CD4-positive, alpha-beta T cell (primary cell): ENCODE measurements around the gene SLC22A12. TPM values are rescaled to one million over a fixed set of nuclear protein-coding genes. Genes with fewer than 3 reads are reported as not detected.

Experiments used
- ATAC-seq: fragments of 200-7000 bp; cut with Tn5 transposase; one replicate; pipeline ENCODE4 v1.10.0; 2022; ENCODE audit warnings: mild to moderate bottlenecking; ENCODE audit not compliant: poor library complexity
- CTCF ChIA-PET: fragments of 350-600 bp; sonication (Branson Sonifier 250); formaldehyde crosslinking; loops from one replicate; lab custom pipeline; 2021; ENCODE audit warnings: antibody characterized with exemption, inconsistent platforms; lab: Charles Lee
- POLR2A ChIA-PET: fragments of 350-600 bp; sonication (Branson Sonifier 250); formaldehyde crosslinking; loops from one replicate; lab custom pipeline; 2021; ENCODE audit warnings: antibody characterized with exemption, inconsistent platforms; lab: Charles Lee
- DNase-seq, 14 experiments: peaks; one replicate each; pipeline ENCODE4 v3.0.0-alpha.2; 2013 to 2020; ENCODE audit warnings: mixed read lengths in 2 of 14
- H3K27ac ChIP-seq, 2 donors: one replicate each; pipeline versions ENCODE4 v1.5.1 to v1.7.0; 2013; ENCODE audit warnings: low read length in 2 of 2, low read depth in 1 of 2, mild to moderate bottlenecking in 1 of 2
- H3K27me3 ChIP-seq, 2 experiments: 1 replicate in 1 of 2; 2 replicates in 1 of 2; pipeline versions ENCODE4 v1.6.1 to v1.7.0; 2013; ENCODE audit warnings: low read length in 2 of 2, control low read depth in 1 of 2, mild to moderate bottlenecking in 1 of 2, moderate library complexity in 1 of 2; ENCODE audit not compliant: insufficient read depth in 2 of 2, control insufficient read depth in 1 of 2
- H3K36me3 ChIP-seq: one replicate; pipeline ENCODE4 v1.6.1; 2013; ENCODE audit warnings: low read length, control low read depth; ENCODE audit not compliant: insufficient read depth
- H3K4me1 ChIP-seq: one replicate; pipeline ENCODE4 v1.6.1; 2013; ENCODE audit warnings: low read length, control low read depth; ENCODE audit not compliant: insufficient read depth
- H3K4me3 ChIP-seq: one replicate; pipeline ENCODE4 v1.5.1; 2013; ENCODE audit warnings: mild to moderate bottlenecking, low read length, moderate library complexity
- H3K9me3 ChIP-seq, 2 experiments: 1 replicate in 1 of 2; 2 replicates in 1 of 2; pipeline versions ENCODE4 v1.6.1 to v1.7.0; 2013; ENCODE audit warnings: low read length in 2 of 2, mild to moderate bottlenecking in 2 of 2, control low read depth in 1 of 2, moderate library complexity in 1 of 2; ENCODE audit not compliant: control insufficient read depth in 1 of 2, insufficient read depth in 1 of 2
- H3K27ac Mint-ChIP-seq: one replicate; pipeline ENCODE4 v1.8.0; 2020; ENCODE audit warnings: mixed read lengths
- H3K27me3 Mint-ChIP-seq: one replicate; pipeline ENCODE4 v1.8.0; 2021; ENCODE audit warnings: mixed read lengths
- H3K36me3 Mint-ChIP-seq: one replicate; pipeline ENCODE4 v1.8.0; 2021; ENCODE audit warnings: low read depth, mixed read lengths
- H3K4me1 Mint-ChIP-seq: one replicate; pipeline ENCODE4 v1.8.0; 2021; ENCODE audit warnings: low read depth, mixed read lengths
- H3K4me3 Mint-ChIP-seq: one replicate; pipeline ENCODE4 v1.8.0; 2020; ENCODE audit warnings: mild to moderate bottlenecking, mixed read lengths
- H3K9me3 Mint-ChIP-seq: one replicate; pipeline ENCODE4 v1.8.0; 2020; ENCODE audit warnings: mixed read lengths
- CTCF ChIP-seq: fragments of 200-600 bp; IDR thresholded peaks from one replicate; pipeline ENCODE4 v1.8.0; 2022; ENCODE audit warnings: antibody characterized with exemption, mild to moderate bottlenecking
- intact Hi-C, 2 experiments: fragments of 100-400 bp; cut with DNase I in 1 of 2; cut with micrococcal nuclease in 1 of 2; formaldehyde crosslinking; loops; one replicate each; pipeline versions ENCODE4 v1.15.1 to v1.9.0; 2023 to 2025; cut with DNase I, micrococcal nuclease
- total RNA-seq, 174 experiments: library from RNA in 2 of 174; stranded (reverse) in 2 of 174; gene quantifications; one replicate each; pipeline ENCODE4 v1.2.3 and lab custom pipeline; 2021 to 2026

The SLC22A12 gene
- total RNA-seq, 2 experiments from 2014 or later, result not detected

- Histone ChIP-seq H3K4me3 (no peak overlapping the region), H3K4me1 (no peaks in the 10 kb centered on the region), H3K27me3 (no peaks in the 10 kb centered on the region), H3K27ac (no peak overlapping the region), H3K36me3 (no peaks in the 10 kb centered on the region), H3K9me3 (peaks cover 0 to 11% of the 10 kb centered on the region in 2 experiments)
- Mint-ChIP-seq H3K9me3 (no peaks in the 10 kb centered on the region), H3K4me1 (no peaks in the 10 kb centered on the region), H3K27me3 (no peaks in the 10 kb centered on the region), H3K4me3 (no peak overlapping the region), H3K27ac (no peak overlapping the region), H3K36me3 (no peaks in the 10 kb centered on the region)
- no peak for ATAC-seq
- intact Hi-C loops, result no loop called here
- TF ChIP-seq CTCF, result no peak
- no peak for DNase-seq
- POLR2A ChIA-PET, result no interaction called here
- CTCF ChIA-PET, result no interaction called here
Observed at GRCh38 chr11:64599698-64600211, 8.7 kb downstream of the SLC22A12 start.

GRCh38 chr11:64600281-64600992 is 9.4 kb downstream of the SLC22A12 start:
- Histone ChIP-seq H3K36me3 (no peaks in the 10 kb centered on the region), H3K27me3 (no peaks in the 10 kb centered on the region), H3K4me1 (no peaks in the 10 kb centered on the region), H3K27ac (no peak overlapping the region), H3K4me3 (no peak overlapping the region), H3K9me3 (peaks cover 0 to 8% of the 10 kb centered on the region in 2 experiments)
- H3K27me3 Mint-ChIP-seq, result no peaks in the 10 kb centered on the region
- POLR2A ChIA-PET, result no interaction called here
- CTCF ChIA-PET, result no interaction called here
- DNase-seq, result no peak
- no peaks in the 10 kb centered on the region for H3K36me3 Mint-ChIP-seq
- no peaks in the 10 kb centered on the region for H3K4me1 Mint-ChIP-seq
- TF ChIP-seq CTCF, result no peak
- H3K4me3 Mint-ChIP-seq, result no peak overlapping the region
- ATAC-seq, result no peak
- H3K9me3 Mint-ChIP-seq, result no peaks in the 10 kb centered on the region
- H3K27ac Mint-ChIP-seq, result no peak overlapping the region
- intact Hi-C loops, result no loop called here

GRCh38 chr11:64601605-64602465 is 10.8 kb downstream of the SLC22A12 start:
- no peaks in the 10 kb centered on the region for H3K9me3 Mint-ChIP-seq
- no peak overlapping the region for H3K27ac Mint-ChIP-seq
- Histone ChIP-seq H3K4me3 (no peak overlapping the region), H3K36me3 (no peaks in the 10 kb centered on the region), H3K27ac (no peak overlapping the region), H3K4me1 (no peaks in the 10 kb centered on the region), H3K9me3 (no peaks in the 10 kb centered on the region), H3K27me3 (no peaks in the 10 kb centered on the region)
- H3K4me3 Mint-ChIP-seq, result no peak overlapping the region
- no peaks in the 10 kb centered on the region for H3K4me1 Mint-ChIP-seq
- CTCF ChIA-PET, result no interaction called here
- no peak for DNase-seq
- H3K27me3 Mint-ChIP-seq, result no peaks in the 10 kb centered on the region
- no peak for TF ChIP-seq CTCF
- H3K36me3 Mint-ChIP-seq, result no peaks in the 10 kb centered on the region
- intact Hi-C loops, result no loop called here
- ATAC-seq, result no peak
- POLR2A ChIA-PET, result no interaction called here
